Measurements from ENCODE around the gene CD300A. TPM values are rescaled to one million over a fixed set of nuclear protein-coding genes. Genes with fewer than 3 reads are reported as not detected.

The CD300A gene
- total RNA-seq, 4 donors from 2014 or later = 1.4 to 2.5 TPM; not detected in 2

DNA sequence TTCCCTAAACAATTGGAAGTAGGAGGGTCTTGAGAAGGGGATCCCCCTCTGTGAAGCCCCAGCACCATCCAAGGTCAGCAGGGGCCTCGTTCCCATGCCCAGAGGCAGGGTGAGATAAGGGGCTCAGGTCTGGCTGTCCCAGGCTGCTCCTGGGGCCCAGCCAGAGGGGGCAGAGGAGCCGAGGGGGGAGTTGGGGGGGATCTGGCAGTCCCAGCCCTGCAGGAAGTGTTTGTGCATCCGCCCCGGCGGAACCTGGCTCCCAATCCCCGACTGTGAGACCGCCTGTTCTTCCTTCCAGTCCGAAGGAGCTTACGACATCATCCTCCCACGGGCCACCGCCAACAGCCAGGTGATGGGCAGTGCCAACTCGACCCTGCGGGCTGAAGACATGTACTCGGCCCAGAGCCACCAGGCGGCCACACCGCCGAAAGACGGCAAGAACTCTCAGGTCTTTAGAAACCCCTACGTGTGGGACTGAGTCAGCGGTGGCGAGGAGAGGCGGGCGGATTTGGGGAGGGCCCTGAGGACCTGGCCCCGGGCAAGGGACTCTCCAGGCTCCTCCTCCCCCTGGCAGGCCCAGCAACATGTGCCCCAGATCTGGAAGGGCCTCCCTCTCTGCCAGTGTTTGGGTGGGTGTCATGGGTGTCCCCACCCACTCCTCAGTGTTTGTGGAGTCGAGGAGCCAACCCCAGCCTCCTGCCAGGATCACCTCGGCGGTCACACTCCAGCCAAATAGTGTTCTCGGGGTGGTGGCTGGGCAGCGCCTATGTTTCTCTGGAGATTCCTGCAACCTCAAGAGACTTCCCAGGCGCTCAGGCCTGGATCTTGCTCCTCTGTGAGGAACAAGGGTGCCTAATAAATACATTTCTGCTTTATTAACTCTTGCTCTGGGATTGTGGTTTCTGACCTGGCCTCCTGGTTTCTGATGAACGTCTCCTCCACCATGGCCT lies 19.6 kb upstream of the CD300A start:
- Histone ChIP-seq H3K36me3 (no peaks in the 10 kb centered on the region), H3K27me3 (no peaks in the 10 kb centered on the region), H3K9me3 (no peaks in the 10 kb centered on the region), H3K27ac (peak overlapping the region; percentile 92 to 98 (median 97)), H3K4me3 (peak overlapping the region in 3 of 4 donors; percentile 8 to 30 (median 21)), H3K4me1 (peaks cover 76 to 84% of the 10 kb centered on the region in 2 donors)
- intact Hi-C loops (cut with DNase I; ENCODE audit: low total_unique reads) (loop anchor here (5.0 kb wide), 1 partner anchor 235 kb away; the partner anchor contains the start of gene TTYH2), in situ Hi-C loops (cut with MboI; ENCODE audit: low sequenced_read_pairs in 4 of 4) (no loop called here)
- peak; percentile 90 to 98 for DNase-seq
- ATAC-seq = peak; percentile 60 to 64
- TF ChIP-seq POLR2A (IDR thresholded peaks at IDR 0.05) = peak; percentile 54 to 69
- TF ChIP-seq, protein P1, sequence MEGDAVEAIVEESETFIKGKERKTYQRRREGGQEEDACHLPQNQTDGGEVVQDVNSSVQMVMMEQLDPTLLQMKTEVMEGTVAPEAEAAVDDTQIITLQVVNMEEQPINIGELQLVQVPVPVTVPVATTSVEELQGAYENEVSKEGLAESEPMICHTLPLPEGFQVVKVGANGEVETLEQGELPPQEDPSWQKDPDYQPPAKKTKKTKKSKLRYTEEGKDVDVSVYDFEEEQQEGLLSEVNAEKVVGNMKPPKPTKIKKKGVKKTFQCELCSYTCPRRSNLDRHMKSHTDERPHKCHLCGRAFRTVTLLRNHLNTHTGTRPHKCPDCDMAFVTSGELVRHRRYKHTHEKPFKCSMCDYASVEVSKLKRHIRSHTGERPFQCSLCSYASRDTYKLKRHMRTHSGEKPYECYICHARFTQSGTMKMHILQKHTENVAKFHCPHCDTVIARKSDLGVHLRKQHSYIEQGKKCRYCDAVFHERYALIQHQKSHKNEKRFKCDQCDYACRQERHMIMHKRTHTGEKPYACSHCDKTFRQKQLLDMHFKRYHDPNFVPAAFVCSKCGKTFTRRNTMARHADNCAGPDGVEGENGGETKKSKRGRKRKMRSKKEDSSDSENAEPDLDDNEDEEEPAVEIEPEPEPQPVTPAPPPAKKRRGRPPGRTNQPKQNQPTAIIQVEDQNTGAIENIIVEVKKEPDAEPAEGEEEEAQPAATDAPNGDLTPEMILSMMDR (IDR thresholded peaks at IDR 0.05 in 4 of 5, conservative IDR thresholded peaks at IDR 0.05 in 1 of 5) = peak in 3 of 5 experiments; percentile 17 to 26 (median 20)

GRCh38 chr17:74447628-74448159 lies 18.7 kb upstream of the CD300A start:
- ATAC-seq (no peak), DNase-seq (peak in 1 of 2 donors; percentile 33)
- intact Hi-C loops (cut with DNase I; ENCODE audit: low total_unique reads) = loop anchor here (5.0 kb wide), 1 partner anchor 235 kb away; the partner anchor contains the start of gene TTYH2
- Histone ChIP-seq H3K27ac (peak overlapping the region; percentile 92 to 98 (median 97)), H3K4me1 (peaks cover 79 to 80% of the 10 kb centered on the region in 2 donors), H3K27me3 (no peaks in the 10 kb centered on the region), H3K36me3 (no peaks in the 10 kb centered on the region), H3K4me3 (peak overlapping the region in 1 of 4 donors; percentile 21), H3K9me3 (no peaks in the 10 kb centered on the region)
- in situ Hi-C loops (cut with MboI; ENCODE audit: low sequenced_read_pairs in 4 of 4) = no loop called here
- no peak for TF ChIP-seq POLR2A (IDR thresholded peaks at IDR 0.05)
- TF ChIP-seq, protein P1 (IDR thresholded peaks at IDR 0.05 in 4 of 5, conservative IDR thresholded peaks at IDR 0.05 in 1 of 5) = no peak

DNA sequence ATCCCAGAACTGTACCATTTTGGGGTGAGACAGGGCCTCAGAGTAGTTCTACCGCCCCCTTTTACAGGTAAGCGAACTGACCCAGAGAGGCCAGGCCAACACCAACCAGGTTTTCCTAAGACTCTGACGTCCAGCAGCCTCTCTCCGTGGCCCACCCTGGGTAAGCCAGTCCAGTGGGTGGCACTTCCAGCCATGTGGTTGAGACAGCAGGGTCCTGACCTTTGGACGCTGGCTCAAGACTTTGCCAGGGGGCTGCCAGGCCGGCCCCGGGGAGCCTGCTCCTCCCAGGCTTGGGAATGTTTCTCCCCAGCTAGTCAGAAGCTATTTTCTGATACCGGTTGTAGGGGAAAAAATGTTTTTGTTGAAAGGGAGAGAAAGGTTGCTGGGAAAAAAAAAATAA lies 17.7 kb upstream of the CD300A start:
- intact Hi-C loops (cut with DNase I; ENCODE audit: low total_unique reads) = loop anchor here (5.0 kb wide), 1 partner anchor 236 kb away; the partner anchor contains the start of gene TTYH2

DNA sequence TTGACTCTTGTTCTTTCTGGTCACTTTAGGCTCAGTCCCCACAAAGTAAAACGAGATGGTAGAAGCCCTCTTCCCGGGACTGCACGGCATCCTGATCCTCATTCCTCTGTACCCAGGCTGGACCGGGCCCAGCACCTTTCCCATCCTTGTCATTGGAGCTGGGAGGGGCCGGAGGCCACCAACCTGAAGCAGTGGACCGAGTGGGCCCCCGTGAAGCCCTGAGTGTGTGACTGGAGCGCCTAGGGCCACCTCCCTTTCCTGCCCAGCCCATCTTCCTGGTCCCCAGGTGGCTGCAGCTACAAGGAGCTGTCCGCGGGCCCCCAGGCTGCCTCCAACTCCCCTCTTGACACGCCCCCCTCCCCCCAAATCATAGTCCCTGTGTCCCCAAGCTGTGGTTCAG lies 17.1 kb upstream of the CD300A start:
- TF ChIP-seq, protein P1 (IDR thresholded peaks at IDR 0.05 in 4 of 5, conservative IDR thresholded peaks at IDR 0.05 in 1 of 5) = no peak
- TF ChIP-seq POLR2A (IDR thresholded peaks at IDR 0.05) = no peak
- no peaks in the 10 kb centered on the region for H3K27me3 ChIP-seq
- no peak overlapping the region for H3K4me3 ChIP-seq
- peaks cover 75% of the 10 kb centered on the region in 2 donors for H3K4me1 ChIP-seq
- in situ Hi-C loops (cut with MboI; ENCODE audit: low sequenced_read_pairs in 4 of 4) = no loop called here
- DNase-seq = peak in 1 of 2 donors; percentile 23
- no peaks in the 10 kb centered on the region for H3K9me3 ChIP-seq
- no peaks in the 10 kb centered on the region for H3K36me3 ChIP-seq
- no peak for ATAC-seq
- peak overlapping the region; percentile 92 to 98 (median 97) for H3K27ac ChIP-seq
- intact Hi-C loops (cut with DNase I; ENCODE audit: low total_unique reads) = loop anchor here (5.0 kb wide), 1 partner anchor 237 kb away; the partner anchor contains the start of gene TTYH2

More for the DNA sequence above, 17.7 kb upstream of the CD300A start:
- Histone ChIP-seq H3K27ac (peak overlapping the region; percentile 92 to 98 (median 97)), H3K4me3 (no peak overlapping the region), H3K9me3 (no peaks in the 10 kb centered on the region), H3K27me3 (no peaks in the 10 kb centered on the region), H3K4me1 (peaks cover 79 to 80% of the 10 kb centered on the region in 2 donors), H3K36me3 (no peaks in the 10 kb centered on the region)
- no peak for TF ChIP-seq POLR2A (IDR thresholded peaks at IDR 0.05)
- TF ChIP-seq, protein P1 (IDR thresholded peaks at IDR 0.05 in 4 of 5, conservative IDR thresholded peaks at IDR 0.05 in 1 of 5) = no peak
- ATAC-seq = no peak
- no peak for DNase-seq
- in situ Hi-C loops (cut with MboI; ENCODE audit: low sequenced_read_pairs in 4 of 4) = no loop called here
